Muscle layer of duodenum (tissue), 2 donors: ENCODE data around the gene FATE1.
"Not testable (repeated sequence)": the region's sequence is repeated elsewhere in the genome, so short reads cannot be mapped to it uniquely, and the experiment has no call there.

Source experiments
- H3K27ac ChIP-seq: one replicate; pipeline ENCODE4 v1.7.0; 2013; ENCODE audit warnings: mild to moderate bottlenecking, low read length
- H3K27me3 ChIP-seq: one replicate; pipeline ENCODE4 v1.7.0; 2013; ENCODE audit warnings: low read depth, mild to moderate bottlenecking, control low read depth, low read length
- H3K36me3 ChIP-seq, 2 donors: one replicate each; pipeline ENCODE4 v1.7.0; 2013; ENCODE audit warnings: low read length in 2 of 2, control low read depth in 1 of 2, mild to moderate bottlenecking in 1 of 2; ENCODE audit not compliant: insufficient read depth in 2 of 2, control insufficient read depth in 1 of 2
- H3K4me1 ChIP-seq, 2 donors: one replicate each; pipeline ENCODE4 v1.7.0; 2013; ENCODE audit warnings: low read length in 2 of 2, mild to moderate bottlenecking in 2 of 2, control low read depth in 1 of 2, moderate library complexity in 1 of 2; ENCODE audit not compliant: insufficient read depth in 2 of 2, control insufficient read depth in 1 of 2
- H3K4me3 ChIP-seq, 2 donors: one replicate each; pipeline ENCODE4 v1.7.0; 2013; ENCODE audit warnings: low read length in 2 of 2, low read depth in 1 of 2, mild to moderate bottlenecking in 1 of 2
- H3K9me3 ChIP-seq, 2 donors: one replicate each; pipeline ENCODE4 v1.7.0; 2013; ENCODE audit warnings: low read length in 2 of 2, control low read depth in 1 of 2, mild to moderate bottlenecking in 1 of 2; ENCODE audit not compliant: control insufficient read depth in 1 of 2
- donor health status: healthy.

Gene FATE1

DNA sequence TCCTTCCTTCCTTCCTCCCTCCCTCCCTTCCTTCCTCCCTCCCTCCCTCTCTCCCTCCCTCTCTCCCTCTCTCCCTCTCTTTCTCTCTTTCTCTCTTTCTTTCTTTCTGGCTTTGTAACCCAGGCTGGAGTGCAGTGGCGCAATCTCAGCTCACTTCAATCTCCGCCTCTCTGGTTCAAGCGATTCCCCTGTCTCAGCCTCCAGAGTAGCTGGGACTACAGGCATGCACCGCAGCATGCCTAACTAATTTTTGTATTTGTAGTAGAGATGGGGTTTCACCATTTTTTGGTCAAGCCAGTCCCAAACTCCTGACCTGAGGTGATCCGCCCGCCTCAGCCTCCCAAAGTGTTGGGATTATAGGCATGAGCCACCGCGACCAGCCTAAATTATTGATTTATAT, 18.8 kb upstream of the FATE1 start:
- H3K27ac ChIP-seq, H3K36me3 ChIP-seq, H3K9me3 ChIP-seq, H3K27me3 ChIP-seq, H3K4me3 ChIP-seq, H3K4me1 ChIP-seq: not testable (repeated sequence)

- Histone ChIP-seq H3K4me1 (no peaks in the 10 kb centered on the region), H3K27ac (no peak overlapping the region), H3K36me3 (no peaks in the 10 kb centered on the region), H3K9me3 (no peaks in the 10 kb centered on the region), H3K4me3 (no peak overlapping the region), H3K27me3 (no peaks in the 10 kb centered on the region)
Measured at GRCh38 chrX:151697522-151697921, 18.3 kb upstream of the FATE1 start.

GRCh38 chrX:151698485-151698884, 17.4 kb upstream of the FATE1 start:
- Histone ChIP-seq H3K27ac (no peak overlapping the region), H3K36me3 (no peaks in the 10 kb centered on the region), H3K4me1 (no peaks in the 10 kb centered on the region), H3K27me3 (no peaks in the 10 kb centered on the region), H3K4me3 (no peak overlapping the region), H3K9me3 (no peaks in the 10 kb centered on the region)

DNA sequence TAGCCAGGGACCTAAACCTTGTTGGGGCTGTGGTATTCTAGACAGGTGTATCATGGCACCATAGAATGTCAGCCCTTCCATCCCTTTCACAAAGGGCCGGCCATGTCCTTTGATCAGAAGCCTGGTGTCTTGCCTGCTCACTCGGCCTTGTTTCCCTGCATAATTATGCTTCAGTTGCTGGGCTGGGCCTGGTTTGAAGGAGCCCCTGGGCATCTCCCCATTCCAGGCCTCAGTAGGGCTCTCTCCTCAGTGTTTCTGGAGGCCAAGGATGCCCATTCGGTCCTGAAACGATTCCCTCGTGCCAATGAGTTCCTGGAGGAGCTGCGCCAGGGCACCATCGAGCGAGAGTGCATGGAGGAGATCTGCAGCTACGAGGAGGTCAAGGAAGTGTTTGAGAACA, 16.1 kb upstream of the FATE1 start:
- Histone ChIP-seq H3K4me1 (no peaks in the 10 kb centered on the region), H3K36me3 (no peaks in the 10 kb centered on the region), H3K4me3 (no peak overlapping the region), H3K9me3 (no peaks in the 10 kb centered on the region), H3K27me3 (no peaks in the 10 kb centered on the region), H3K27ac (no peak overlapping the region)

DNA sequence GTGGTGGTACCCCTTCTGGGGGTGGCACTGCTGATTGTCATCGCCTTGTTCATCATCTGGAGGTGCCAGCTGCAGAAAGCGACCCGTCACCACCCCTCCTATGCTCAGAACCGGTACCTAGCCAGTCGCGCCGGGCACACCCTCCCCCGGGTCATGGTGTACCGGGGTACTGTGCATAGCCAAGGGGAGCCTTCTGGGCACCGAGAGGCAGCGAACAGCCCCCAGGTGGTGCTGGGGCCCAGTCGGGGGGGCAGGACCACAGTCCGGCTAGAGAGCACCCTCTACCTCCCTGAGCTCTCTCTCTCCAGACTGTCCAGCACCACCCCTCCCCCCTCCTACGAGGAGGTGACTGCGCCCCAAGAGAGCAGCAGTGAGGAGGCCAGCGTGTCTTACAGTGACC, 15.3 kb upstream of the FATE1 start:
- no peaks in the 10 kb centered on the region for H3K27me3 ChIP-seq
- no peaks in the 10 kb centered on the region for H3K9me3 ChIP-seq
- no peak overlapping the region for H3K27ac ChIP-seq
- no peak overlapping the region for H3K4me3 ChIP-seq
- no peaks in the 10 kb centered on the region for H3K4me1 ChIP-seq
- no peaks in the 10 kb centered on the region for H3K36me3 ChIP-seq

DNA sequence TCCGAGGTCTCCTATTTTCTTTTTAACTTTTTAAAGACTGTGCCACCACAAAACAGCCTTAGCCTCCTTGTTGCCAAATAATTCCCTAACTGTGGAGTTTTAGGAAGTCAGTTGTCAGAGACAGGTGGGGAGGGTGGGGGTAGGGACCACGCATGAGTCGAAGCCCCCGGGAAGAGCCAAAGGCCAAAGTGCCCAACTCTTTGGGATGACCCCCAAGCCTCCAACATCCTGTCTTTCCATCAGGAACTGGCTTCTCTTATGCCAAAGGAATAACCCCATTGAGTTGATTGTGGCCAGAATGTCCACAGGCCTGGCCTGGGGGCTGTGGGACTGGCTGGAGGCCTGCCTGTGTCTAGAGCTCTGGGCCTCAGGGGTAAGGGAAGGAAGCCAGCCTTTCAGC, 14.8 kb upstream of the FATE1 start:
- no peaks in the 10 kb centered on the region for H3K36me3 ChIP-seq
- no peaks in the 10 kb centered on the region for H3K9me3 ChIP-seq
- no peak overlapping the region for H3K27ac ChIP-seq
- H3K4me3 ChIP-seq = no peak overlapping the region
- no peaks in the 10 kb centered on the region for H3K27me3 ChIP-seq
- no peaks in the 10 kb centered on the region for H3K4me1 ChIP-seq

DNA sequence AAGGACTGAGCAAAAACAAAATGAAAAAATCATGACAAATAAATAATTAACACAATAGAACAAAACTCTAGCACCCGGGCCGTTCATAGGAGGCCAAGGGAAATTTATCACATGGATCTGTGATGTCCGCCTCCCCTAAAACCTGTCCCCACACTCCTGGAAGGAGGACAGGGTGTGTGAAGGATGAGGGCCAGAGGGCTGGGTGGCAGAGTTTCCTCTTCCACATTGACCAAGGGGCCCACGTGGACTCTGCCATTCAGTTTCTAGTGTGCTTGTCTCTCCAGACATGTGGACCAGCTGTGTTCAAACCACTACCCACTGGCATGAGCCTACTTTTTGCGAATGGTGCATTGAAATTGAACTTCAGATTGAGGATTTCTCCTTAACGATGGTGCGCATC, 14.3 kb upstream of the FATE1 start:
- Histone ChIP-seq H3K36me3 (no peaks in the 10 kb centered on the region), H3K4me3 (no peak overlapping the region), H3K9me3 (no peaks in the 10 kb centered on the region)

GRCh38 chrX:151702026-151702714, 13.7 kb upstream of the FATE1 start:
- no peaks in the 10 kb centered on the region for H3K9me3 ChIP-seq
- H3K4me3 ChIP-seq = no peak overlapping the region
- no peaks in the 10 kb centered on the region for H3K36me3 ChIP-seq
- no peaks in the 10 kb centered on the region for H3K4me1 ChIP-seq
- H3K27ac ChIP-seq = no peak overlapping the region
- no peaks in the 10 kb centered on the region for H3K27me3 ChIP-seq

More for the DNA sequence above, 14.3 kb upstream of the FATE1 start:
- no peak overlapping the region for H3K27ac ChIP-seq
- H3K4me1 ChIP-seq = no peaks in the 10 kb centered on the region
- no peaks in the 10 kb centered on the region for H3K27me3 ChIP-seq

- no peaks in the 10 kb centered on the region for H3K36me3 ChIP-seq
- H3K4me1 ChIP-seq = no peaks in the 10 kb centered on the region
- no peaks in the 10 kb centered on the region for H3K9me3 ChIP-seq
- no peak overlapping the region for H3K27ac ChIP-seq
- no peaks in the 10 kb centered on the region for H3K27me3 ChIP-seq
- H3K4me3 ChIP-seq = no peak overlapping the region
Measured at GRCh38 chrX:151702741-151703340, 13.0 kb upstream of the FATE1 start.

- H3K27me3 ChIP-seq = no peaks in the 10 kb centered on the region
- no peaks in the 10 kb centered on the region for H3K4me1 ChIP-seq
- H3K4me3 ChIP-seq = no peak overlapping the region
- H3K27ac ChIP-seq = no peak overlapping the region
- no peaks in the 10 kb centered on the region for H3K36me3 ChIP-seq
- no peaks in the 10 kb centered on the region for H3K9me3 ChIP-seq
Measured at GRCh38 chrX:151703487-151703886, 12.3 kb upstream of the FATE1 start.

DNA sequence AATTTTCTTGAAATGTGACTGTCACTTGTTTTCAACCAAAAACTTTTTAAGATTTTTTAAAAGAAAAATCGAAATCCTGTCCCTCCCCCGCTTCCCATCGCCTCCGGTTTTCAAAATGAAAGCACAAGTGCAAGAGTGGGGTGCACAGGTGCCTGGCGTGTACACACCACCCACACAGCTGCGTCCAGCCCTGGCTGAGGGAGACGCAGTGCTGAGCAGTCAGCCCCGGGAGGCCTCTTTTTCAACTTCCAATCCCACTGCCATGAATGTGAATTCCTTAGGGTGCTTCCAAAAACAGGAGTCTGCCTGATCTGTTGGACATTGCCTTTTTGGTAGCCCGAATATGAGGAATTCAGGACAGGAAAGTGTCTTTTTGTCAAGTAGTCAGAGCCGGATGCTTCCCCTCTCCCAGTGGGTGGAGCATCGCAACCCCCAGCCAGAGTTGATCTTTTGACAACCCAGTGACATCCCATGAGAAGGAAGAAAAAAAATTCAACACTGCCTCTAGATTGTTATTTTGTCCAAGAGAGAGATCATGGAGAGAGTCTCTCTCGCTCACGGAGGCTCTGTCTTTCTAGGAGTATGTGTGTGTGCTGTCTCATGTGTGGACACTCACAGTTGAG, 11.7 kb upstream of the FATE1 start:
- no peaks in the 10 kb centered on the region for H3K9me3 ChIP-seq
- H3K27me3 ChIP-seq = no peaks in the 10 kb centered on the region
- no peak overlapping the region for H3K4me3 ChIP-seq
- no peaks in the 10 kb centered on the region for H3K4me1 ChIP-seq
- H3K36me3 ChIP-seq = no peaks in the 10 kb centered on the region
- H3K27ac ChIP-seq = no peak overlapping the region

DNA sequence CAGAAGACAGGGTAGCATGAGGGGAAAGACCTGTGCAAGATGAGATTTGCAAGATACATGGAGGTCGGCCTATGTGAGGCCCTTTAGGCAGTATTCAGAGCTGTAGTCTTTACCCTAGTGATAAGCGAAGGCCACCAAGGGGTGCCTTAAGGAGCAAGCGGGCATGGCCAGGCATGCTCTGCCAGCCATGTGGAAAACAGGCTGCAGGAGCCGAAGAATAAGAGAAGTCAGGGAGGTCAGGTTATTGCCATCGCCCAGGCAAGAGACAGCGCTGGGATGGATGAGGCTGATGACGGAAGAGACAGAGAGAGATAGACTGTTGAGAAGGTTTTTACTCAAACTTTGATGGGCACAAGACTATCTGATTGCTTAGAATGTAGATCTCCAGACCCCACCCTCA, 7.0 kb upstream of the FATE1 start:
- no peak overlapping the region for H3K4me3 ChIP-seq
- H3K36me3 ChIP-seq = no peaks in the 10 kb centered on the region
- H3K27ac ChIP-seq = no peak overlapping the region
- no peaks in the 10 kb centered on the region for H3K9me3 ChIP-seq
- H3K4me1 ChIP-seq = no peaks in the 10 kb centered on the region
- no peaks in the 10 kb centered on the region for H3K27me3 ChIP-seq
